ENCODE measurements around the gene USP49. TPM values are rescaled to one million over a fixed set of nuclear protein-coding genes. Genes with fewer than 3 reads are reported as not detected.

USP49 gene
- total RNA-seq, 1 experiment from 2014 or later, result 4.1 TPM

GRCh38 chr6:41871691-41872090 is 23.5 kb downstream of the USP49 start:
- intact Hi-C loops (cut with micrococcal nuclease), result no loop called here
- no peak for TF ChIP-seq CTCF (IDR thresholded peaks at IDR 0.05; ENCODE audit: unreplicated experiment)
- ChIA-PET POLR2A (no interaction called here), CTCF (interaction anchor here (0.8 to 1.2 kb wide), 2 partner anchors 13 to 24 kb away, joined by 3 to 4 read pairs; no protein-coding TSS in a partner anchor)
- Mint-ChIP-seq H3K9me3 (ENCODE audit: unreplicated experiment) (no peaks in the 10 kb centered on the region), H3K4me1 (ENCODE audit: insufficient read depth, unreplicated experiment) (no peaks in the 10 kb centered on the region), H3K4me3 (ENCODE audit: unreplicated experiment) (no peak overlapping the region), H3K36me3 (ENCODE audit: insufficient read depth, unreplicated experiment) (no peaks in the 10 kb centered on the region), H3K27ac (ENCODE audit: low read depth, unreplicated experiment) (no peak overlapping the region), H3K27me3 (ENCODE audit: insufficient read depth, unreplicated experiment) (no peaks in the 10 kb centered on the region)
- no TSS peak for BruUV-seq (replicated peaks)
- no peak for DNase-seq (ENCODE audit: unreplicated experiment)

GRCh38 chr6:41859356-41859755 is 35.8 kb downstream of the USP49 start:
- H3K4me1 Mint-ChIP-seq (ENCODE audit: insufficient read depth, unreplicated experiment), result no peaks in the 10 kb centered on the region
- BruUV-seq (replicated peaks), result no TSS peak
- no peaks in the 10 kb centered on the region for H3K27me3 Mint-ChIP-seq (ENCODE audit: insufficient read depth, unreplicated experiment)
- intact Hi-C loops (cut with micrococcal nuclease), result no loop called here
- ChIA-PET POLR2A (no interaction called here), CTCF (interaction anchor here (0.6 to 1.2 kb wide), 6 partner anchors 10 to 185 kb away, joined by 3 read pairs; partner anchors contain the start of gene MED20)
- no peaks in the 10 kb centered on the region for H3K36me3 Mint-ChIP-seq (ENCODE audit: insufficient read depth, unreplicated experiment)
- no peak for TF ChIP-seq CTCF (IDR thresholded peaks at IDR 0.05; ENCODE audit: unreplicated experiment)
- H3K27ac Mint-ChIP-seq (ENCODE audit: low read depth, unreplicated experiment), result no peak overlapping the region
- no peak overlapping the region for H3K4me3 Mint-ChIP-seq (ENCODE audit: unreplicated experiment)
- H3K9me3 Mint-ChIP-seq (ENCODE audit: unreplicated experiment), result no peaks in the 10 kb centered on the region
- no peak for DNase-seq (ENCODE audit: unreplicated experiment)

GRCh38 chr6:41858703-41859102 is 36.5 kb downstream of the USP49 start:
- no peak for TF ChIP-seq CTCF (IDR thresholded peaks at IDR 0.05; ENCODE audit: unreplicated experiment)
- Mint-ChIP-seq H3K4me3 (ENCODE audit: unreplicated experiment) (no peak overlapping the region), H3K9me3 (ENCODE audit: unreplicated experiment) (no peaks in the 10 kb centered on the region), H3K27me3 (ENCODE audit: insufficient read depth, unreplicated experiment) (no peaks in the 10 kb centered on the region), H3K27ac (ENCODE audit: low read depth, unreplicated experiment) (no peak overlapping the region), H3K4me1 (ENCODE audit: insufficient read depth, unreplicated experiment) (no peaks in the 10 kb centered on the region), H3K36me3 (ENCODE audit: insufficient read depth, unreplicated experiment) (peaks cover 3% of the 10 kb centered on the region)
- POLR2A ChIA-PET, result no interaction called here
- DNase-seq (ENCODE audit: unreplicated experiment), result no peak
- intact Hi-C loops (cut with micrococcal nuclease), result no loop called here
- BruUV-seq (replicated peaks), result no TSS peak
- CTCF ChIA-PET, result interaction anchor here (1.0 to 1.3 kb wide), 3 partner anchors 11 to 58 kb away, joined by 3 read pairs; no protein-coding TSS in a partner anchor

GRCh38 chr6:41850861-41851260 is 44.3 kb downstream of the USP49 start:
- intact Hi-C loops (cut with micrococcal nuclease), result no loop called here
- Mint-ChIP-seq H3K9me3 (ENCODE audit: unreplicated experiment) (no peaks in the 10 kb centered on the region), H3K27ac (ENCODE audit: low read depth, unreplicated experiment) (no peak overlapping the region), H3K4me3 (ENCODE audit: unreplicated experiment) (no peak overlapping the region), H3K4me1 (ENCODE audit: insufficient read depth, unreplicated experiment) (peaks cover 12% of the 10 kb centered on the region), H3K27me3 (ENCODE audit: insufficient read depth, unreplicated experiment) (no peaks in the 10 kb centered on the region), H3K36me3 (ENCODE audit: insufficient read depth, unreplicated experiment) (peaks cover 6% of the 10 kb centered on the region)
- DNase-seq (ENCODE audit: unreplicated experiment), result no peak
- POLR2A ChIA-PET, result interaction anchor here (0.6 kb wide), 1 partner anchor 243 kb away, joined by 3 read pairs; no protein-coding TSS in a partner anchor
- TF ChIP-seq CTCF (IDR thresholded peaks at IDR 0.05; ENCODE audit: unreplicated experiment), result no peak
- CTCF ChIA-PET, result interaction anchor here (0.6 to 0.7 kb wide), 2 partner anchors 65 to 316 kb away, joined by 3 read pairs; no protein-coding TSS in a partner anchor
- no TSS peak for BruUV-seq (replicated peaks)

Data from MCF 10A (cell line).